KMS-11 (cell line): Measurements from ENCODE around the gene CES4A.

Source experiments
- H2AFZ ChIP-seq: fragments of 200-600 bp; sonication (generic); 2 replicates; pipeline ENCODE4 v1.6.1; 2016; ENCODE audit warnings: antibody characterized with exemption, mixed run types, low read depth
- H3K27ac ChIP-seq: fragments of 200-600 bp; sonication (generic); 2 replicates; pipeline ENCODE4 v1.6.1; 2016; ENCODE audit warnings: mild to moderate bottlenecking, mixed run types
- H3K27me3 ChIP-seq: fragments of 200-600 bp; sonication (generic); 2 replicates; pipeline ENCODE4 v1.6.1; 2017; ENCODE audit warnings: mild to moderate bottlenecking, low read depth, mixed run types, moderate library complexity; ENCODE audit not compliant: insufficient read depth
- H3K36me3 ChIP-seq: fragments of 200-600 bp; sonication (generic); 2 replicates; pipeline ENCODE4 v1.6.1; 2017; ENCODE audit warnings: mild to moderate bottlenecking, mixed run types; ENCODE audit not compliant: insufficient read depth
- H3K4me1 ChIP-seq: fragments of 200-600 bp; sonication (generic); 2 replicates; pipeline ENCODE4 v1.6.1; 2016; ENCODE audit warnings: mild to moderate bottlenecking, low read depth, mixed run types; ENCODE audit not compliant: poor library complexity, severe bottlenecking
- H3K4me2 ChIP-seq: fragments of 200-600 bp; sonication (generic); 2 replicates; pipeline ENCODE4 v1.7.0; 2016; ENCODE audit warnings: mild to moderate bottlenecking, mixed run types
- H3K4me3 ChIP-seq: fragments of 200-600 bp; sonication (generic); IDR thresholded peaks from 2 replicates; pipeline ENCODE4 v1.6.1; 2017; ENCODE audit warnings: low read depth, low read length, mixed read lengths; ENCODE audit not compliant: insufficient read depth
- H3K79me2 ChIP-seq: fragments of 200-600 bp; sonication (generic); 2 replicates; pipeline ENCODE4 v1.6.1; 2016; ENCODE audit warnings: low read depth, mixed run types; ENCODE audit not compliant: insufficient read depth
- H3K9ac ChIP-seq: fragments of 200-600 bp; sonication (generic); 2 replicates; pipeline ENCODE4 v1.6.1; 2016; ENCODE audit warnings: mild to moderate bottlenecking, mixed run types
- H4K20me1 ChIP-seq: fragments of 200-600 bp; sonication (generic); 2 replicates; pipeline ENCODE4 v1.6.1; 2016; ENCODE audit warnings: mild to moderate bottlenecking, mixed run types; ENCODE audit not compliant: insufficient read depth
- TF ChIP-seq, protein P1 (sequence below): fragments of 200-600 bp; sonication (generic); conservative IDR thresholded peaks from 2 replicates; pipeline ENCODE4 v1.6.1; 2017; ENCODE audit warnings: low read depth, mild to moderate bottlenecking, antibody characterized with exemption, low read length, moderate library complexity, mixed read lengths

Gene CES4A

GRCh38 chr16:66988197-66988788 is at the start of gene CES4A:
TSS of gene CES4A (plus strand) at chr16:66988589. CDS start at chr16:66988773, 184 bp downstream.
- no peak within 1 kb of the TSS for H3K9ac ChIP-seq
- no peak within 1 kb of the TSS for H2AFZ ChIP-seq
- H4K20me1 ChIP-seq, result no peaks in the 10 kb centered on the region
- H3K27ac ChIP-seq, result no peak within 1 kb of the TSS
- H3K27me3 ChIP-seq, result no peaks in the 10 kb centered on the region
- no peaks in the 10 kb centered on the region for H3K4me1 ChIP-seq
- H3K36me3 ChIP-seq, result no peaks in the 10 kb centered on the region
- TF ChIP-seq, protein P1, sequence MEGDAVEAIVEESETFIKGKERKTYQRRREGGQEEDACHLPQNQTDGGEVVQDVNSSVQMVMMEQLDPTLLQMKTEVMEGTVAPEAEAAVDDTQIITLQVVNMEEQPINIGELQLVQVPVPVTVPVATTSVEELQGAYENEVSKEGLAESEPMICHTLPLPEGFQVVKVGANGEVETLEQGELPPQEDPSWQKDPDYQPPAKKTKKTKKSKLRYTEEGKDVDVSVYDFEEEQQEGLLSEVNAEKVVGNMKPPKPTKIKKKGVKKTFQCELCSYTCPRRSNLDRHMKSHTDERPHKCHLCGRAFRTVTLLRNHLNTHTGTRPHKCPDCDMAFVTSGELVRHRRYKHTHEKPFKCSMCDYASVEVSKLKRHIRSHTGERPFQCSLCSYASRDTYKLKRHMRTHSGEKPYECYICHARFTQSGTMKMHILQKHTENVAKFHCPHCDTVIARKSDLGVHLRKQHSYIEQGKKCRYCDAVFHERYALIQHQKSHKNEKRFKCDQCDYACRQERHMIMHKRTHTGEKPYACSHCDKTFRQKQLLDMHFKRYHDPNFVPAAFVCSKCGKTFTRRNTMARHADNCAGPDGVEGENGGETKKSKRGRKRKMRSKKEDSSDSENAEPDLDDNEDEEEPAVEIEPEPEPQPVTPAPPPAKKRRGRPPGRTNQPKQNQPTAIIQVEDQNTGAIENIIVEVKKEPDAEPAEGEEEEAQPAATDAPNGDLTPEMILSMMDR, result no peak
- no peak within 1 kb of the TSS for H3K4me3 ChIP-seq
- no peaks in the 10 kb centered on the region for H3K79me2 ChIP-seq
- no peak within 1 kb of the TSS for H3K4me2 ChIP-seq

DNA sequence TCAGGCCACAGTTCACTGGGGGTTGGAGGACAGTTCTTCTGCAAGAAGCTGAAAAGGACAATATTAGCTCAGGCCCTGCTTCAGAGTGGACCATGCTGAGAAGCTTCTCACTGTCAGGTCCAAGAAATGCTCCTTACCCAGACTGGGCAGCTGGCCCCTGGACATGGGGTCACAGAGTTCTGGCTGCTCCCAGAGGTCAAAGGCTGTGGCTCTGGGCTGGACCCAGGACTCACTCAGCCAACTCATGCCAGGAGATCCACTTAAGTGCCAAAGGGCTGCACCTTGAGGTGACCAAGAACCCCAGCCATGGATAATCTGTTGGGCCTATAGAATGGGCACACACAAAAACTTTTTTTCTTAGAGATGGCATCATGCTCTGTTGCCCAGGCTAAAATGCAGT is 49.0 kb upstream of the CES4A start:
- no peak overlapping the region for H3K4me2 ChIP-seq
- TF ChIP-seq, protein P1, result no peak
- no peak overlapping the region for H3K4me3 ChIP-seq
- H2AFZ ChIP-seq, result no peak overlapping the region
- H3K4me1 ChIP-seq, result peaks cover 12% of the 10 kb centered on the region
- H3K27ac ChIP-seq, result no peak overlapping the region
- H3K36me3 ChIP-seq, result no peaks in the 10 kb centered on the region
- no peaks in the 10 kb centered on the region for H3K27me3 ChIP-seq
- H3K79me2 ChIP-seq, result peaks cover 7% of the 10 kb centered on the region; the same call in 1 of the 2 replicates
- no peaks in the 10 kb centered on the region for H4K20me1 ChIP-seq
- no peak overlapping the region for H3K9ac ChIP-seq

DNA sequence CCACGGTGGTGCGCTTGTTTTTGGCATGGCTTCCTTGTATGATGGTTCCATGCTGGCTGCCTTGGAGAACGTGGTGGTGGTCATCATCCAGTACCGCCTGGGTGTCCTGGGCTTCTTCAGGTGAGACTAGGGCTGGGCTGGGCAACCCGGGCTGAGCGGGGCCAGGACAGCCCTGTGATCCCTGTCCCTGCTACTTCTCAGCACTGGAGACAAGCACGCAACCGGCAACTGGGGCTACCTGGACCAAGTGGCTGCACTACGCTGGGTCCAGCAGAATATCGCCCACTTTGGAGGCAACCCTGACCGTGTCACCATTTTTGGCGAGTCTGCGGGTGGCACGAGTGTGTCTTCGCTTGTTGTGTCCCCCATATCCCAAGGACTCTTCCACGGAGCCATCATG is 48.2 kb upstream of the CES4A start:
- H3K79me2 ChIP-seq, result peaks cover 3% of the 10 kb centered on the region; the same call in 1 of the 2 replicates
- no peak overlapping the region for H2AFZ ChIP-seq
- H3K27me3 ChIP-seq, result no peaks in the 10 kb centered on the region
- no peak overlapping the region for H3K4me3 ChIP-seq
- no peaks in the 10 kb centered on the region for H3K36me3 ChIP-seq
- H3K27ac ChIP-seq, result no peak overlapping the region
- no peak overlapping the region for H3K4me2 ChIP-seq
- TF ChIP-seq, protein P1, result no peak
- H4K20me1 ChIP-seq, result no peaks in the 10 kb centered on the region
- peaks cover 10% of the 10 kb centered on the region for H3K4me1 ChIP-seq
- no peak overlapping the region for H3K9ac ChIP-seq

DNA sequence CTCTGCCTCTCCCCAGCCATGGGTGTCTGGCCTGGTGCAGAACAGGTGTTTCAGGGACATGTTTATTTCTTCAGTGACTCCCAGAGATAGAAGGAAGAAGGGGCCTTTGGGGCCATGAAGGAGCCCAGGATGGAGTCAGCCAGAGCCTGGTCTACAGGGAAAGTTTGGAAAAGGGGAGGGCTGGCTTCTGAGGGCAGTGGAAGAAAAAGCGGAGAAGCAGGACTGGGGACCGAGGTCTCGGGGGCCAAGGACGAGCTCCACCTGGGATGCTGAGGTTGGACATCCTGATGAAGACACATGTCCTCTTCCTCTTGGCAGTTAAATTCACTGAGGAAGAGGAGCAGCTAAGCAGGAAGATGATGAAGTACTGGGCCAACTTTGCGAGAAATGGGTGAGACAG is 45.4 kb upstream of the CES4A start:
- no peaks in the 10 kb centered on the region for H3K36me3 ChIP-seq
- no peaks in the 10 kb centered on the region for H3K27me3 ChIP-seq
- no peak overlapping the region for H2AFZ ChIP-seq
- no peak overlapping the region for H3K9ac ChIP-seq
- peaks cover 3% of the 10 kb centered on the region for H3K4me1 ChIP-seq
- no peaks in the 10 kb centered on the region for H4K20me1 ChIP-seq
- no peak overlapping the region for H3K4me2 ChIP-seq
- TF ChIP-seq, protein P1, result no peak
- no peaks in the 10 kb centered on the region for H3K79me2 ChIP-seq
- no peak overlapping the region for H3K27ac ChIP-seq
- no peak overlapping the region for H3K4me3 ChIP-seq
